Epidermal melanocyte (primary cell): ENCODE measurements around the gene MBNL2.

Experiments
- DNase-seq: peaks from one replicate; pipeline ENCODE4 v3.0.0; 2011; ENCODE audit warnings: low spot score; ENCODE audit not compliant: insufficient read length

Gene MBNL2

DNA sequence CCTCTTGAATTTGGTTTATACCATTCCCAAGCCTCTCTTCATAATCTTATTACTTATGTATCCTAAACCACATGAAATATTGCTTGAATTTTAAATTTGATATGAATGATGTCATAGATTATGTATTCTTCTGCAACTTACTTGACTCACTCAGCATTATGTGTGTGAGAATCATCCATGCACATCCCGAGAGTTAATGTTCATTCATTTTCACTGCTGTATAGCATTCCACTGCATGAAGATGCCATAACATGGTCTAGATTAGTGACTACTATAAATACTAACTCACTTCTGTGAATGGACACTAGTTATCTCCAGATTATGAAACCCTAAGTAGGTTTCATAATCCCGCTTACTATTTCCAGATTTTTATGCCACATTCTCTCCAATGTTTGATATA lies 186.8 kb downstream of the MBNL2 start:
- no peak for DNase-seq

GRCh38 chr13:97411984-97412383 lies 189.9 kb downstream of the MBNL2 start:
- DNase-seq: no peak

- DNase-seq: no peak
These were observed 191.6 kb downstream of the MBNL2 start for GRCh38 chr13:97413694-97414093.

DNA sequence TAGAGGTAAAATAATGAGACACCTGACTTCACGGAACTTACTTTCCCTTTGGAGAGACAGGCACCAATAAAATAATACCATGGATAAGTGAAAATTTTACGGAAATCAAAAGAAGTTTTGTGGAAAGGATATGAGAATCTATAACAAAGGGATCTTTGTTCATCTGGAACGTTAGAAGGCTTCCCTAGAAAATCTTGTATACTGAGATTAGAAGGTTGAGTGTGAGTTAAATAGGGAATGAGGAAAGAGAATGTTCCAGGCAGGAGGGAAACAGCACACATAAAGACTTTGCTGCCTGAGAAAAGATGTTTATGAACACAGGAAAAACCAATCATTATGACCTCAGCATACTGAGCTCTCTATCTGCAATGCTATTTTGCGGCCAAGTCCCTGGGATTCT lies 192.3 kb downstream of the MBNL2 start:
- peak; percentile 58 for DNase-seq

DNA sequence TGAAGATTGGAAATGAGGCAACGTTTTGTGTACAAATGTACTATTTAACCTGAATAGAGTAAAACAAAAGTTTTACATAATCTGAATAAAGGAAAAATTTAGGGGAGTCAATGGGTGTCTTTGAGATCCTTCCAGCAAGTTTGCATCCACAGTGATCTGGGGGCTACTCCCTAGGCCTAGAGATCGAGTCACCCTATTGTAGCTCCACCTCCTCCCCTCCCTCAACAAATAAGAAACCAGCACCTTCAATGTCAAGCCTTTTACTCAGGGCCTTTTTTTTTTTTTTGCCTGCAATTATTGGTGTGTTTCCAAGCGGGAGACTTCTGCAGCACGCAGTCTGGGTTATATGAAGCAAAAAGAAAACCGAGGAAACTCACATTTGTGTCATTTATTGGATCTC lies 195.6 kb downstream of the MBNL2 start:
- no peak for DNase-seq

GRCh38 chr13:97422118-97423054 lies 200.3 kb downstream of the MBNL2 start:
- DNase-seq: no peak

GRCh38 chr13:97423300-97424045 lies 201.3 kb downstream of the MBNL2 start:
- DNase-seq: no peak

DNA sequence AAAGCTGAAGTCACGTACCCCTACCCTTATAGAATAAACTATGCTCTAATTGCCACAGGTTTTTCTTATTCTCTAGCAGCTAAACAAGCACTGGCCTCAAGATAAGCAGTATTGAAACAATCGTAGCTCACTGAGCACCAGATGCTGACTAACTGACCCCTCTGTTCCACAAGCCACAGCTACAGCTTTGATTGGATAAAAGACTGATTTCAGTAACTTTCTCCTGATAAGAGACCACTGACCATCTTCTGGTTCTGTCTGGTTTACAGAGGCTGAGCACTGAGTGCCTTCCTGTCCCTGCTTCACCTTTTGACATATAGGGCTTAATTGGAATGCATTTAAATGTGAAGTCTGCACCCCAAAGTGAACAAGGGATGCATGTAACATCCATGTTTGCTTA lies 203.5 kb downstream of the MBNL2 start:
- no peak for DNase-seq

DNA sequence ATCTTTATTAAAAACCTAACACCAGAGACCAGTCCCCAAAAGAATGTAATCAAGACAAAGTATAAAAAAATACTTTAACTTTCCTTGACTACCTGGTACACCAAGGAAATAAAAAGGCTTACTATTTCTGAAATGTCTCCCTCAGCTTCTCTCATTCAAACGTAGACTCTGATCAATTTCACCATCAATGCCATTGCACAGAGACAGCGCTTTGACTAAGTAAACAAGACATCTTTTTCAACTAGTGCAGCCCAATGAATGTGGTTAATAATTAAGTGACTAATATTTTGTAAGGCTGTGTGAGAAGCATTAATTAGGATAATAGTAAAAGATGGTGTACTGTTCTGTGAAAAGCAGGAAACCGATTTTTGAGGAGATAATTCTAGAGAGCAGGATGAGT lies 204.6 kb downstream of the MBNL2 start:
- DNase-seq: no peak

GRCh38 chr13:97429681-97430081 lies 207.5 kb downstream of the MBNL2 start:
- DNase-seq: no peak

DNA sequence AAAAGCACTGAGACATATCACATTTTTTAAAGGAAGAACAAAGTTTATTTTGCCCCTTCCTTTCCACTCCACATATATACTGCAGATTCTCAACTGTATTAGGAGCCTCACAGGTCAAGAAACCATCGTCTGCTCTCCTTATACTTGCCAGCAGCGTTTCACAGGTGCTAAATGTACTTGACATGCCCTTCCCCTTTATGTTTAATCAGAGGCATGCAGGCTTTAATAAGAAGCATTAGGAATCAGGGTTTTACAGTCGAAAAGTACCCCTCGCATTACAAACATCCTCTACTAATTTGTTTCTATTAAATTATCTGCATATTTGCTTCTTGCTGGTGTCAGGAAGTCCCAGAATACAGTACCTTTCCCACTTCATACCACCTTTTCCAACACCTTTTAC lies 208.2 kb downstream of the MBNL2 start:
- no peak for DNase-seq

DNA sequence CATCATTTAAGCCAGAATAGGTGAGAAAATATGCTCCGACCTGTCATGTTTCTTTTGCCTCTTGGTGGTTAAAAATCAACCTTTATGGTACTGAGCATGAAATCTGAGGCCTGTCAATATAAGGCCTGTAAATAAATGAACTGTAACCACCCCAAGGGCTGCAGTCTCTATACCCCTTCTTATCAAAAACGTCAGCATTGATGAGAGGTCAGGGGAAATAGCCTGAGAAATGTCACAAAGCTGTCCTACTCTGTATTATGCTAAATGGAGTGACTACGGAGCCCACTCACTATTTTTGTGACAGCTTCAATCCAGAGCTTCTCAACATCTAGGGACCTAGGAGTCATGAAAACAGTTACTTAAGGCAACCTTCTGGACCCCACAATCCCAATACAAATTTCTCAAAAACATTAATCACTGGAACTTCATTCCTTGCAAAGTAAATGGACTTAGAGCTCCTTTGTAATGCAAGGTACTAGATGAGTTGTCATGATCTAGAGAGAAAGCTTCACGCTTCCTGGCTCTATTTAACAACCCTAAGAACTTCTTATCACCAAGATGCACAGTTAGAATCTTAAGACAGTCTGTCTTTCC lies 209.1 kb downstream of the MBNL2 start:
- no peak for DNase-seq

GRCh38 chr13:97432232-97432916 lies 210.2 kb downstream of the MBNL2 start:
- DNase-seq: no peak

DNA sequence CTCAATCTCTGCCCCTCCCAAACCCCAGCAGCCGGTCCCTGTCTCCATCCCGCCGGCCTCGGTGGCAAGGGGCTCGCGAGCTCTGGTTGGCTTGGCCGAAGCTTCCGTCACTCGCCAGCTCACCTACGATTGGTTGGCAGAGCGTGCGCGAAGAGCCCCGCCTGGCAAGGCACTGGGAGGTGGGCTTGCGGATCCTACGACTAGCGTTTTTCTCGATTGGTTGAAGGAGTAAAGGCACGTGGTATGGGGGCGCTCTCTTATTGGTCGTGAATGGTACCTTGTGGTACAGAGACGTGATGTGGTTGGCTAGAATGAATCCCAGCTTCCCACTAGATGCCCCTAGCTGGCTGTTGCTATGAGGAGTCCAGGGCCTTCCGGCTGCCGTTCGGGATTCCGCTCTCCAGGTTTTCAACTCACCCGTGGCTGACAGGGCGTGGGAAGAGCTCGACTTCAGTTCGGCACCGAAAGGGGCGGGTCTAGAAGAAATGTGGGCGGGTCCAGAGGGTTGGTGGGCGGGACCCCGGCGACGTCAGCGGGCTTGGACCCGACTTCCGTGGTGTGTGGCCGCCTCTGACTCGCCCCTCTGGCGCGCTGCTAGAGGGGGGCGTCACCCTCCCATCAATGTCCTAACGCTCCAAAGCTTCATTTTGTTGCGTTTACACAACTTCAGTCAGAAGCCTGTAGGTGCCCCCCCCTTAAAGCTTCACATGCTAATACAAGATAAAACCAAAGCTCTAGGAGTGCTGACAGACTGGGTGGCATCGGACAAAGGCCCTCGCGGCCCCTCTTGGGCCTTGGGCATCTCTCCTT lies 211.0 kb downstream of the MBNL2 start:
- peak; percentile 65 for DNase-seq

DNA sequence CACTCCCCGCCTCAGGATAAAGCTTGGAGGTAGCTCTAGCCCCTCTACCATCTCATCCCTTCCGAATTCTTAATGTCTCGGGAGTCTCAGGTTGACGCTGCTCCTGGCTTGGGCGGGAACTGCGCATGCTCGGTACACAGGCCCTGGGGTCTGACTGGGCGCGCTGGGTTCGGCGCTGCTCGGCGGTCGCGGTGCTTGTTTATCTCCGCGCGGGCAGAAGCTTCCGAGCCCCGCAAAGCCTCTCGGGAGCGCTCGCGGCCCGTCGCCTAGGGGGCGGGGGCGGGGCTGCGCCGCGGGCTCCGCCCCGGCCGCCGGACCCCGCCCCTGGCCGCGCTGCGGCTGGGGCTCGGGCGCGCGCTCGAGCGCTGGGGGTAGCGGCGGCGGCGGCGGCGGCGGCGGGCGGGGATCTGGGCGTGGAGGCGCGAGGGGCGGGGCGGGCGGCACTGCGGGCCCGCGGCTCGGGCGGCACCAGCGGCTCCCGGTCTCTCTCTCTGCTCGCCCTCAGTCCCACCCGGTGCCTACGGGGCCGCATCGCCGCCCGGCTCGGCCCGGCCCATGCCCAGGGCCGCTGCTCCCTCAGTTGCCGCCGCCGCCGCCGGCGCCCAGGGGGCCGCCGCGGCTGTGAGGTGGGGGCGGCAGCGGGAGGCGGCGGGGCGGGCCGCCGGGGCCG lies 211.7 kb downstream of the MBNL2 start, which contains the start of gene RAP2A:
Gene RAP2A (plus strand): TSS at position 443 of the 670 bp plus-strand sequence. CDS start 302 bp downstream, outside the sequence.
- no peak for DNase-seq

GRCh38 chr13:97434397-97435201 lies 212.5 kb downstream of the MBNL2 start:
- no peak for DNase-seq

GRCh38 chr13:97435323-97435722 lies 213.2 kb downstream of the MBNL2 start:
- no peak for DNase-seq

GRCh38 chr13:97435794-97436193 lies 213.7 kb downstream of the MBNL2 start:
- DNase-seq: no peak

DNA sequence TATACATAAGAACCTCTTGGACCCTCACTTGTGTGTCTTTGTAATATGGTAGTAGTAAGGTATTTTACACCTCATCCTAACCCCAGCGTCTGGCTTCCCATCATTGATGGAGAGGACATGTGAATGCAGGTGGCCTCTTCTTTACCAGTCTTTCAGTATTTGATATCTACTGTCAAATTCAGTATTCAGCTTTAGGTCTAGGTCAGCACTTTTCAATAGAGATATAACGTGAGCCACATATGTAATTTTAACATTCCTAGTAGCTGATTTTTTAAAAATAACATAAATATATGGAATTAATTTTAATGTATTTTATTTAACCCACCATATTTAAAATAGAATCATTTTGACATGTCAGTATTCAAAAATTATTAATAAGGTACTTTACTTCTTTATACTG lies 214.7 kb downstream of the MBNL2 start:
- DNase-seq: no peak
